ENCODE measurements around the gene INMT. TPM values are rescaled to one million over a fixed set of nuclear protein-coding genes. Genes with fewer than 3 reads are reported as not detected.

Gene INMT
- total RNA-seq, 4 donors from 2014 or later: 115 to 212 (median 131) TPM

- no peak for TF ChIP-seq POLR2A (IDR thresholded peaks at IDR 0.05)
- peak in 2 of 4 experiments; percentile 14 to 46 for TF ChIP-seq CTCF (IDR thresholded peaks at IDR 0.05)
- TF ChIP-seq POLR2AphosphoS5 (IDR thresholded peaks at IDR 0.05): no peak
- H3K27ac ChIP-seq: no peak overlapping the region
- WGBS, 2 donors (ENCODE audit: low coverage in 1 of 2): 73 to 100% methylated on average over 1 to 8 of the region's 8 CpGs
- H3K4me3 ChIP-seq: no peak overlapping the region
- H3K9me3 ChIP-seq: no peaks in the 10 kb centered on the region
- peaks cover 0 to 14% (median 0%) of the 10 kb centered on the region in 3 donors for H3K4me1 ChIP-seq
- no peaks in the 10 kb centered on the region for H3K36me3 ChIP-seq
- no peaks in the 10 kb centered on the region for H3K27me3 ChIP-seq
- peak; percentile 66 for ATAC-seq
These were observed 8.4 kb upstream of the INMT start for GRCh38 chr7:30743371-30744074.

GRCh38 chr7:30744075-30744417 is 7.9 kb upstream of the INMT start:
- H3K27ac ChIP-seq: no peak overlapping the region
- no peaks in the 10 kb centered on the region for H3K9me3 ChIP-seq
- no peak for ATAC-seq
- no peaks in the 10 kb centered on the region for H3K27me3 ChIP-seq
- H3K4me1 ChIP-seq: peaks cover 0 to 14% (median 0%) of the 10 kb centered on the region in 3 donors
- H3K36me3 ChIP-seq: no peaks in the 10 kb centered on the region
- TF ChIP-seq POLR2AphosphoS5 (IDR thresholded peaks at IDR 0.05) (no peak), EP300 (IDR thresholded peaks at IDR 0.05) (no peak), CTCF (IDR thresholded peaks at IDR 0.05) (no peak), POLR2A (IDR thresholded peaks at IDR 0.05) (no peak)
- no peak overlapping the region for H3K4me3 ChIP-seq
- 92 to 93% methylated on average over 5 to 12 of the region's 12 CpGs for WGBS, 2 donors (ENCODE audit: low coverage in 1 of 2)

- no peak for ATAC-seq
- H3K4me3 ChIP-seq: no peak overlapping the region
- H3K36me3 ChIP-seq: no peaks in the 10 kb centered on the region
- no peak overlapping the region for H3K27ac ChIP-seq
- no peaks in the 10 kb centered on the region for H3K9me3 ChIP-seq
- peaks cover 0 to 17% (median 3%) of the 10 kb centered on the region in 3 donors for H3K4me1 ChIP-seq
- WGBS, 2 donors (ENCODE audit: low coverage in 1 of 2): 56 to 68% methylated on average over 2 to 5 of the region's 6 CpGs
- no peaks in the 10 kb centered on the region for H3K27me3 ChIP-seq
- TF ChIP-seq POLR2A (IDR thresholded peaks at IDR 0.05) (no peak), CTCF (IDR thresholded peaks at IDR 0.05) (no peak), POLR2AphosphoS5 (IDR thresholded peaks at IDR 0.05) (no peak), EP300 (IDR thresholded peaks at IDR 0.05) (no peak)
These were observed 6.5 kb upstream of the INMT start for GRCh38 chr7:30745261-30745941.

- Histone ChIP-seq H3K36me3 (peaks cover 0 to 10% of the 10 kb centered on the region in 2 donors), H3K27me3 (no peaks in the 10 kb centered on the region), H3K9me3 (no peaks in the 10 kb centered on the region), H3K27ac (peak overlapping the region; percentile 34 to 92 (median 89)), H3K4me3 (no peak overlapping the region), H3K4me1 (peaks cover 0 to 58% (median 20%) of the 10 kb centered on the region in 3 donors)
- ATAC-seq: no peak
- WGBS, 2 donors (ENCODE audit: low coverage in 1 of 2): 71 to 100% methylated on average over 1 of the region's 2 CpGs
- TF ChIP-seq EP300 (IDR thresholded peaks at IDR 0.05): no peak
- no peak for TF ChIP-seq POLR2A (IDR thresholded peaks at IDR 0.05)
- TF ChIP-seq POLR2AphosphoS5 (IDR thresholded peaks at IDR 0.05): no peak
- no peak for TF ChIP-seq CTCF (IDR thresholded peaks at IDR 0.05)
These were observed 1.9 kb upstream of the INMT start for GRCh38 chr7:30750010-30750409.
